Caki2 (cell line): Measurements from ENCODE around the gene DEAF1. TPM values are rescaled to one million over a fixed set of nuclear protein-coding genes. Genes with fewer than 3 reads are reported as not detected.

Experiments used
- DNase-seq: peaks from one replicate; pipeline ENCODE4 v3.0.0-alpha.2; 2015; ENCODE audit warnings: low read depth
- in situ Hi-C: cut with HindIII; loops from 2 replicates; pipeline ENCODE4 v1.10.0; 2016; ENCODE audit warnings: low sequenced_read_pairs, low pct_unique_long_range_greater_than_20kb, mixed read lengths
- total RNA-seq: library from RNA; depleted of rRNA; stranded (reverse); fragments of >200 nt; shearing (Covaris generic); gene quantifications from 2 replicates; pipeline ENCODE4 v1.2.3, GENCODE V29; 2014; ENCODE audit warnings: low replicate concordance

DEAF1 gene
- total RNA-seq, 1 experiment from 2014 or later: 37.8 TPM

DNA sequence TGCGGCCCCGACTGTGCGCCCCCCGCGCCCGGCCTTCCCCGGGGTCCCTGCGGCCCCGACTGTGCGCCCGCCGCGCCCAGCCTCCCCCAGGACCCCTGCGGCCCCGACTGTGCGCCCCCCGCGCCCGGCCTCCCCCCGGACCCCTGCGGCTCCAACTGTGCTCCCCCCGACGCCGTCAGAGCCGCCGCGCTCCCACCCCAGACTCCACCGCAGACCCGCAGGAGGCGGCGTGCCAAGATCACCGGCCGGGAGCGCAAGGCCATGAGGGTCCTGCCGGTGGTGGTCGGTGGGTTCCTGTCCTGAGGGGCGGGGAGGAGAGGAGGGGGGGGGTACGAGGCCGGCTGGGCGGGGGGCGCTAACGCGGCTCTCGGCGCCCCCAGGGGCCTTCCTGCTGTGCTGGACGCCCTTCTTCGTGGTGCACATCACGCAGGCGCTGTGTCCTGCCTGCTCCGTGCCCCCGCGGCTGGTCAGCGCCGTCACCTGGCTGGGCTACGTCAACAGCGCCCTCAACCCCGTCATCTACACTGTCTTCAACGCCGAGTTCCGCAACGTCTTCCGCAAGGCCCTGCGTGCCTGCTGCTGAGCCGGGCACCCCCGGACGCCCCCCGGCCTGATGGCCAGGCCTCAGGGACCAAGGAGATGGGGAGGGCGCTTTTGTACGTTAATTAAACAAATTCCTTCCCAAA lies 54.9 kb downstream of the DEAF1 start:
- in situ Hi-C loops: no loop called here
- no peak for DNase-seq

DNA sequence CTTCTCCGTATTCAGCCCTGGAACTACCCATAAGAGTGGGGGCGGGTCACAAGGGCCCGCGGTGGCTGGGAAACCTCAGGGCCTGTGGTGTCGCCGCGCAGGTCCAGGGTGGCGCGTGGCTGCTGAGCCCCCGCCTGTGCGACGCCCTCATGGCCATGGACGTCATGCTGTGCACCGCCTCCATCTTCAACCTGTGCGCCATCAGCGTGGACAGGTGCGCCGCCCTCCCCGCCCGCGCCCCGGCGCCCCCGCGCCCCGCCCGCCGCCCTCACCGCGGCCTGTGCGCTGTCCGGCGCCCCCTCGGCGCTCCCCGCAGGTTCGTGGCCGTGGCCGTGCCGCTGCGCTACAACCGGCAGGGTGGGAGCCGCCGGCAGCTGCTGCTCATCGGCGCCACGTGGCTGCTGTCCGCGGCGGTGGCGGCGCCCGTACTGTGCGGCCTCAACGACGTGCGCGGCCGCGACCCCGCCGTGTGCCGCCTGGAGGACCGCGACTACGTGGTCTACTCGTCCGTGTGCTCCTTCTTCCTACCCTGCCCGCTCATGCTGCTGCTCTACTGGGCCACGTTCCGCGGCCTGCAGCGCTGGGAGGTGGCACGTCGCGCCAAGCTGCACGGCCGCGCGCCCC lies 55.6 kb downstream of the DEAF1 start:
- DNase-seq: no peak
- in situ Hi-C loops: no loop called here

DNA sequence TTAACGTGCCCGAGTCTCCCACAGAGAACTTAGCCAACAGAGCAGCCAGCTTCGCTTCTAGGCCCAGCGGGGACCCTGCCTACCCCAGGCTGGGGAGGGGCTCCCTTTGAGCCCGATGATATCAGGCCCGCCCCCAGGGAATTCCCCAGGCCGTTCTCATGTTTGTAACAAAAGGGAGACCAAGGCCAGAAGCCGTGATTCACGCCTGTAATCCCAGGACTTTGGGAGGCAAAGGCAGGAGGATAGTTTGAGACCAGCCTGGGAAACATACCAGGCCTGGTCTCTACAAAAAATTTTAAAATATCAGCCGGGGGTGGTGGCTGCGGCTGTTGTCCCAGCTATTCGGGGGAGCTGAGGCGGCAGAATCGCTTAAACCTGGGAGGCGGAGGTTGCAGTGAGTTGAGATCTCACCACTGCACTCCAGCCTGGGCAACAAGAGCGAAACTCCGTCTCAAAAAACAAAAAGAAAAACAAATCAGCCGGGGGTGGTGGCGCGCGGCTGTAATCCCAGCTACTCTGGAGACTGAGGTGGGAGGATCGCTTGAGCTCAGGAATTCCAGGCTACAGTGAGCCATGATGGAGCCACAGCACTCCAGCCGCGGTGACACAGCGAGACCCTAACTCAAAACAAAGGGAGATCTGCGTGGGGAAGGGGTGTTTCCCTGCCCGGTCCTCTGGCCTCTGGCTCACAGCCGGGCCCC lies 56.2 kb downstream of the DEAF1 start:
- DNase-seq: no peak

DNA sequence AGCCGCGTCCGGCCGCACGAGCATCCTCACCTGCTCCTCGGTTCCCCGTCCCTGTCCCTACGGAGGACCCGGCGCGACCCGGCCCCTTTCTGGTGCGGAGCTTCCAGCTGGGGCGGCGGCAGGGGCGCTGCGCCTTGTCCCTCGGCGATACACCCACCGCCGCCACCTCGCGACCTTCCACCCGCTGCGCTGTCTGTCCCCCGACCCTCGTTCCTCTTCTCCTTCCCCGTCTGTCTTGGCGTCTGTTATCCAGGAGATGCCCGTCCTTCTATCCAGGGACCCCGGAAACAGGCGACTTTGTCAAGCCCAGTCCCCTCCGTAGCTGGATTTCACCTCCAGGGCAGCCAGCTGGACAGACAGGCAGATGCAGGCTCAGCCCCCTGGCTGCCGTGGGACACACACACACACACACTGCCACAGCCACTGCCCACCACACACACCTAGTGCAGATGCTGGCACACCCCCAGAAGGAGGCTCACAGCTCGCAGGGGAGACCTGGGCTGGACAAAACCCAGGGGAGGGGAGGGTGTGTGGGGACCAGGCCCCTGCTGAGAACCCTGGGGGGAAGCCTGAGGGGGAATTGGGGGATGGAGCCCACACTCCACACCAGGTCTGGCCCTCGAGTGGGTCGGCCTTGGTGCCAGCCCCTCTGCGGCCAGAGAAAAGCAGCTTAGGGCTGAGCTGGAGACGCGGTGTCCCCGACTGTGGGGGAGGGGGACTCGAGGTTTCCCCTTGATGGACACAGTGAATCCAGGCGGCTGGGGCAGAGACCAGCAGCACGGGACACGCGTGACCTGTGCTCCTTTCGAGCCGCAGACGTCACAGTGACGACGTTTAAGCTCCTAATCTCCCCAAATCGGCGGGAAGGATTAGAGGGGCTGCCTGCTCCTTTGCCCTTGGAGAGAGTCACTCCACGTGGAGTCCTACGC lies 57.2 kb downstream of the DEAF1 start:
- DNase-seq: no peak
- in situ Hi-C loops: no loop called here

More for the DNA sequence above, 56.2 kb downstream of the DEAF1 start:
- in situ Hi-C loops: no loop called here

DNA sequence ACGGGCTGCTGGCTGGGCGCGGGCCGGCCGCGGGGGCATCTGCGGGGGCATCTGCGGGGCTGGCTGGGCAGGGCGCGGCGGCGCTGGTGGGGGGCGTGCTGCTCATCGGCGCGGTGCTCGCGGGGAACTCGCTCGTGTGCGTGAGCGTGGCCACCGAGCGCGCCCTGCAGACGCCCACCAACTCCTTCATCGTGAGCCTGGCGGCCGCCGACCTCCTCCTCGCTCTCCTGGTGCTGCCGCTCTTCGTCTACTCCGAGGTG lies 57.8 kb downstream of the DEAF1 start:
- in situ Hi-C loops: no loop called here
- no peak for DNase-seq

DNA sequence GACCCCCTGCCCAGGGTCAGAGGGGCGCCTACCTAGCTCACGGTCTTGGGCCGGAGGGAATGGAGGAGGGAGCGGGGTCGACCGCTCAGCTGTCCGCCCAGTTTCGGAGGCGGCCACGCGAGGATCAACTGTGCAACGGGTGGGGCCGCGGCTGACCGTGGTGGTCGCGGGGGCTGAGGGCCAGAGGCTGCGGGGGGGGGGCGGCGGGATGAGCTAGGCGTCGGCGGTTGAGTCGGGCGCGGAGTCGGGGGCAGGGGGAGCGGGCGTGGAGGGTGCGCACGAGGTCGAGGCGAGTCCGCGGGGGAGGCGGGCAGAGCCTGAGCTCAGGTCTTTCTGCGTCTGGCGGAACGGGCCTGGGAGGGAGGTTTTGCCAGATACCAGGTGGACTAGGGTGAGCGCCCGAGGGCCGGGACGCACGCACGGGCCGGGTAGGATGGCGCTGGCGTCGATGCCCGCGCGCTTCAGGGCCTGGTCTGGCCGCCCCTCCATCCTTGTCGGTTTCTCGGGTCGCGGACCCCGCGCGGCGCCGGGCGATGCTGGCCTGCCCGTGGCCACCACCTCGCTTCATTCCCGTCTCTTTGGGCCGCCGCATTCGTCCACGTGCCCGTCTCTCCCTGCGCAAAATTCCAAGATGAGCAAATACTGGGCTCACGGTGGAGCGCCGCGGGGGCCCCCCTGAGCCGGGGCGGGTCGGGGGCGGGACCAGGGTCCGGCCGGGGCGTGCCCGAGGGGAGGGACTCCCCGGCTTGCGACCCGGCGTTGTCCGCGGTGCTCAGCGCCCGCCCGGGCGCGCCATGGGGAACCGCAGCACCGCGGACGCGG lies 58.3 kb downstream of the DEAF1 start, which contains the start of gene DRD4:
Gene DRD4 (plus strand): TSS at position 759 of the 822 bp plus-strand sequence. CDS start 36 bp downstream, at position 795.
- in situ Hi-C loops: no loop called here
- no peak for DNase-seq

DNA sequence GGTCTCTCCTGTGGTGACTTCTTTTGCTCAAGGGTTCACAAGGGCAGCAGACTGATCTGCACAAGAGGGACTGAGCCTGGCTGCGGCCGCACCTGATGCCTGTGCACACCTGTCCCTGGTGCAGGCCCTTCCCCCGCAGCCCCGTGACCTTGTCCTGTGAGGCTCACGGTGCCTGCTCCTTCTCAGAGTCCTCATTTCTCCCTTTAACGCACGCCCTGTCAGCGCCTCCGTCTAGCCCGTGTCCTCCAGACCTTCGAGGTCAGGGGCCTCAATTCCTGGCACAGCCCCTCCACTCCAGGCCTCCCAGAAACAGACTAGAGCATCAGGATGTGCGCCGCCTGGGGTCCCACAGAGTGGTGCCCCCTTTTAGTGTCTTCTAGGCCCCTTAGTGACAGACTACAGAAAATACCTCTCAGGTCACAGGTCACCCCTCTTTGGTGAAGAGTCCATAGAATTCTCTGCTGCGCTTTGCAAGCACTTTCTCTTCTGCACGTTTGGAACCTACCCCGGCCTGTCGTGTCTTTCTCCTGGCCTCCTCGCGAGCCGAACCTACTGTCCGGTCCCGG lies 59.0 kb downstream of the DEAF1 start:
- in situ Hi-C loops: no loop called here
- DNase-seq: no peak

DNA sequence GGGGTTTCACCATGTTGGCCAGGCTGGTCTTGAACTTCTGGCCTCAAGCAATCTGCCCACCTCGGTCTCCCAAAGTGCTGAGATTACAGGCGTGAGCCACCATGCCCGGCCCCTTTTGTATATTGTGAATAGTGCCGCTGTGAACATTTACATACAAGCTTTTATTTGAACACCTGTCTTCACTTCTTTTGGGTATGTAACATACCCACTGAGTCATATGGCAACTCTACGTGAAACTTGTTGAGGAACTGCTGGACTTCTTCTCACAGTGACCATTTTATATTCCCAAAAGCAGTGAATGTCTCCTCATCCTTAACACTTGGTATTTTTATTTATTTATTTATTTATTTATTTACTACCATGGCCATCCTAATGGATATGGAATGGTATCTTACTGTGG lies 64.2 kb downstream of the DEAF1 start:
- no peak for DNase-seq
- in situ Hi-C loops: no loop called here

DNA sequence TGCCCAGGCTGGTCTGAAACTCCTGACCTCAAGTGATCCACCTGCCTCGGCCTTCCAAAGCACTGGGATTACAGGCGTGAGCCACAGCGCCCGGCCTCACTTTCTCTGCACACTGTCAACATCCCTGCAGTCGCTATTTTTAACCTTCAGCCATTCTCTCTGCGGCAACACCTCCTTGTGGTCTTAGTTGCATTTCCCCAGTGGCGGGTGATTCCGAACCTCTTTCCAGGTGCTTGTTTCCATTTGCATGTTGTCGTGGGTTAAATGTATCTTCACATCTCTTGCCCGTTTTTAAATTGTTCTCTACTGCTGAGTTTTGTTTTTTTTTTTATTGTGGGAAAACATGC lies 65.8 kb downstream of the DEAF1 start:
- in situ Hi-C loops: no loop called here
- no peak for DNase-seq

DNA sequence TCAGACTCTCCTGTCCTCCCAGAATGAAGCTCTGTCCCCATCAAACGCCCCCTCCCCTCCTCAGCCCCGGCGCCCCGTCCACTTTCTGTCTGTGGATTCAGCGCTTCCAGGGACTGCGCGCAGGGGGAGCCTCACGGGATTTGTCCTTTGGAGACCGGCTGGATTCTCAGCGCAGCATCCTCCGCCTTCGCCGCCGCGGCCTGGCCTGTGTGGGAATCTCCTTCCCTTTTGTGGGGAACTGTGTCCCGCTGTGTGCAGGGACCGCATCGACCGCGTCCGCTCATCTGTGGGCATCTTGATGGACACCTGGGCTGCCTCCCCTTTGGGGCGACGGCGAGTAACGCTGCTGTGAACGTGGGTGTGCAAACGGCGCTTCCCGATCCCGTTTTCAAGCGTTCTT lies 67.0 kb downstream of the DEAF1 start:
- no peak for DNase-seq
- in situ Hi-C loops: no loop called here

DNA sequence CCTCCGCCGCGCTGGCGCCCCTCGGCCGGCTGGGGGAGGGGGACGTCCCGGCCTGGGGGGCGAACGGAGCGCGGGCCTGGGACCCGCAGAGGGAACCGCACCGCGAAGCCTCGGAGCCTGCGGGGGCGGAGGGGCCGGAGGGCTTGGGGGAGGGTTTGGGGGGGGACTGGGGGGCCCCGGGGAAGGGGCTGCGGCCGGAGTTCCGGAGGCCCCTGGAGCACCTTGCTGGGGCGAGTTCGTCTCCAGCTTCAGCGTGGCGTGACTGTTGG lies 67.8 kb downstream of the DEAF1 start:
- in situ Hi-C loops: no loop called here
- no peak for DNase-seq

DNA sequence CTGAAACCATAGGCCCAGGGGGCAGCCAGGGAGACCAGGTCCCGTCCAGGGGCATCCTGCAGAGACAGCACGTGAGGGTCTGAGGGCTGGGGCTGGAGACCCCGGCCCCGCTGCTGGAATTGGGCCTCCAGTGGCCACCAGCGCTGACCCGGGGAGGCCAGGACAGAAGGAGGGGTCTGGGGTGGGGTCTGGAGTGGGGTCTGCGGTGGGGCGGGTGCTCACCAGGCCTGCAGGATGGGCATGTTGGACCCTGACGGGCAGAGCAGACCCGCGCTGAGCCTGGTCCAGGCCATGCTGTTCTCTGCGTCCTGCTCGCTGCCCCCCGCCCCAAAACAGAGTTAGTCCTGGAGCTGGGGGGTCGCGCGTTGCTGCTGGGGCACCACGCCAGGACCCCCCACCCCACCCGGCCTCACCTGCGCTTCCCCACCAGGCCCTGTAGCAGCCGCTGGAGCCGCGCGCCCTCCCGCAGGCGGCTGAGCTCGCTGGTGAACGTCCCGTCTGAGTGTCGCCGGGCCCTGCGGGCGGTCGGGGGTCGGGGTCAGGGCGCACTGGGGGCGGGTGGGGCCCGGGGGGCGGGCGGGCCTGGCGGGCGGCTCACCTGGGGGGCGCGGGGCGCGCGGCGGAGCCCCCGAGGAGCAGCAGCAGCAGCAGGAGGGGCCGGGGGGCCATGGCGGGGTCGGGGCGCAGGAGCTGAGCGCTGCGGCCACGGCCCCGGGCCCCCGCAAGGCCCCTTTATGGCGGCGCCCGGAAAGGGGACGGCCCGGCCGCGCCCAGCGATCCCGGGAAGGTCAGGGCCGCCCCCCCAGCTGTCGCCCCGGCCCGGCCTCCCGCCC lies 68.3 kb downstream of the DEAF1 start, which contains the start of gene SCT:
Gene SCT (minus strand): TSS at position 707 of the 833 bp plus-strand sequence. CDS start 38 bp downstream, at position 669.
- in situ Hi-C loops: no loop called here
- no peak for DNase-seq

DNA sequence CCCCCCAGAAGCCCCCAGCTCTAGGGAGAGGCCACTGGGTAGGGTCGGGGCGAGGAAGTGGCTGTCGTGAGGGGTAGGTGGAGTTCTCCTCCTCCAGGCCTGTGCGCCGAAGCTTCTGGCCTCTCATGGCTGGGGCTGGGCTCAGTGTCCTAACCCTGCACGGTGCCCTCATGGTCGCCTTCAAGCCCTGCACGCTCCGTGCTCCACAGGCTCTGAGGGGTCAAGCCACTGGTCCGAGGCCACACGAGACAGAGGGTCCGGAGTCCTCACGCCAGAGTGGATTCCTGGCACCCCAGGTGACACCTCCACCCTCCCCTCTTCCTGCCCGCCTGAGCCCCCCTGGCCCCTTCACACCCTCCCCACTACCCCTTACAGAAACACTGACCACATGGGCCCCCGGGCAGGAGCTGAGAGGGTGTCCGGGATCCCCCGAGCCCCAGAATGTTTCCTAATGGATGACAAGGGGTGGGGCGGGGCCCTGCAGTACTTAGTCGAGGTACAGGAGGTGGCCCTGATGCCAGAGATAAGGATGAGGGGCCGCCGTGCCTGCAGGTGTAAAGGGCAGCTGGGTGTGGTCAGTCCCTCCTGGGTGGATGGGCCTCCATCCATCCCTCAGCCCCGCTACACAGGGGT lies 69.3 kb downstream of the DEAF1 start:
- no peak for DNase-seq
- in situ Hi-C loops: no loop called here

DNA sequence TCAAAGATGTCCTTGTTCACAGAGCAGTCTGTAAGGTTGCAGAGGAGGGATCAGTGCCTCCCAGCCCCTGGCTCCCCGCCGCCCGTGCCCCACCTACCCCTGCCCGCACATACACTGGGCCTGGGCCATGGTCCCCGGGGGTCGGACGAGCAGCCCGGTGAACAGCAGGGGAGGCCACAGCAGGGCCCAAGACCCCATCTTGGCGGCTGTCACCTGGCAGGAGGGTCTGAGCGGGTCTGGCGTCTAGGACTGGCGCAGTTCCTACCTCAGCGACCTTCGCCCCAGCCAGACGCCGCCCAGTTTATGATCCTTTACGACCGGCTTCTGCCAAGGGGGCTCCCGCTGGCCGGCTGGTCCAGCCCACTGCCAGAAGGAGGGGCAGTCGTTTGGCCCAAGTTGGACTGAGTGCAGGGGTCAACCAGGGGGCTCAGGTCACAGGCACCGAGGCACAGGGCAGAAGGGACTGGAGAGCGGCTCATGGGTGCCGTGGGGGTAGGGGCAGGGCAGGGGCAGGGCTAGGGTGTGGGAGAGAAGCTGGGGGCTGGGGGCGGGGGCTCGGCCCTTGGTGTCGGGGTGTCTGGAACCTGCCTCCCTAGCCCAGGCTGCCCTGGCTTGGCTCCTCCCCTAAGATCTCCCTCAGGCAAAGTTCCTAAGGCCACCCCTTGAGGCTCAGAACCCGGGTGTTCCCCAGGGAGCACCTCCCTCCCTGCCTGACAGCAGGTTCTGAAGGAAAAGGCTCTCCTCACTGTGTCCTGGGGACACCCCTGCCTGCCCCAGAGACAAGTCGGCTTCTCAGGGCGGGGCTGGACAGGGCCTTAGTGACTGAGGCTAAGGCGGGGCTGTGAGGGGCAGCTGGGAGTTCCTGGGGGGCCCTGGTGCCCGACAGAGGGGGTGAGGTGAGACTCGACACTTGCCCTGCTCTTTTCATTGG lies 70.1 kb downstream of the DEAF1 start, which contains the start of gene CDHR5:
Gene CDHR5 (minus strand): TSS at position 251 of the 931 bp plus-strand sequence. CDS start 53 bp downstream, at position 198.
- DNase-seq: no peak
- in situ Hi-C loops: no loop called here

DNA sequence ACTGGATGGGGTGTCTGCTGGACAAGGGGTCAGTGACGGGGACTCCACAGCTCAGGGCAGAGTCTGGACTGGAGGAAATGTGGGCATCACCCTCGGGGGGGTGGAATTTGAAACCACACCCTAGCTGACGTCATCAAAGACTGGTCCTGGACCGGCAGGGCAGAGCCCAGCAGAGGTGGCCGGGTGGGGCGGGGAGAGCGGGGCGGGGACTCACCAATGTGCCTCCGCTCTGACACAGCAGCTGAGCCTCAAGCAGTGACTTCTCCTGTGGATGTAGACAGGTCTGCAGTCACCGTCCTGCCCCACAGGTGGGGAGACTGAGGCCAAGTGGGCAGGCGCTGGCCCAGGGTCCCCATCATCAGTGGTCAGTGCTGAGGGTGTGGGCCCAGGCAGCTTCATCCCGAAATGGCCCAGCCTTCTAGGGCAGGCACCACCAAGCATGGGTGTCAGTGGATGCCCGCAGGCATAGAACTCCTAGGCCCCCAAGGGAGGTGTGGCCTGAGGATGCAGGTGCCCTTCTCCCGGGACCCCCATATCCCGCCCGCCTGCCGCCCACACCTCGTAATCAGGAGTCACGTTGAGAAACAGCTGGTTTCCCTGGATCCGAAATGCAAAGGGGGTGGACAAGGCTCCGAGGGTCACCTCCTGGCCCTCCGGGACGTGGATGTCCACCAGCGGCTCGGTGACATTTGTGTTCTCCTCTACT lies 70.9 kb downstream of the DEAF1 start:
- no peak for DNase-seq
- in situ Hi-C loops: no loop called here
